ENCODE results near the gene CLTCL1. TPM values are rescaled to one million over a fixed set of nuclear protein-coding genes. Genes with fewer than 3 reads are reported as not detected.

CLTCL1 gene
- total and polyA plus RNA-seq, 9 of the 15 experiments (the other 6 are each of a cell fraction or from before 2014, with no cell fraction given): 1.1 to 11.7 (median 5.0) TPM

DNA sequence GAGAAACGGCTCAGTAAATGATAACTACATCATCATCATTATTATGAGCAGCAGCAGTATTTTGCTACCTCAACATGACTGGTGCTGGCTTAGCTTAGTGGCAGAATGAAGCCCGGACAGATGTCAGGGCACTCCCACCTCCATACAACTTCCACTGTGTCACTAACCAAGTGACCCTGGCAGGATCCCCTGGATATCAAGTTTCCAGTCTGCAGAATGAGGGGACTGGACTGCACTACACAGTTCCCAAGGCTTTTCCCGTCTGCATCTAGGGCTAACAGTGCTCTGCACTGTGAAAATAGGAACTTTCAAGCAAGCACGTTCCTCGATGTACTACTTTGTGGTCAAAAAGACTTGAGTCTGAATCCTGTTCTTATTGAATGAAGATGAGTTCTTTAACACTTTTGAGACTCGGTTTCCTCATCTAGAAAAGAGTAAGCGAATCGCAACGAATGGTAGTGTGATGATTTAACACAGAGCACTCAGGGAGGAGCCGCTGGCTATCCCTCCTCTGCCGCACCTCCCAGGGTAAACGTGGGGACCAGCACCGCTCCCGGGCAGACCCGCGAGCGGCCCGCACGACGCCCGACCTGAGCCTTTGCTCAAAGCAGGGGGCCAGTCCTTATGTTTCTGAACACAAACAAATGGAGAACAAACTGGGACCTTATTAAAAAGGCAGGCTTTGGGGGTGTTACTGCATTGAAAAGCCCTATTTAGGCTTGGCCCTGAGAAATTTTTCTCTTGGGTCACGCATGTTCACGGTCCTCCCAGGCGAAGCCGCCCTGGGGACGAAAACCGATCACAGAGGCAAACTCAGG, 910 bp downstream of the CLTCL1 start (continued):
- no peak for TF ChIP-seq JUND (IDR thresholded peaks at IDR 0.05; ENCODE audit: borderline replicate concordance, low read depth, low read length)
- TF ChIP-seq JUND (tag; IDR thresholded peaks at IDR 0.05; ENCODE audit: borderline replicate concordance, low read depth, low read length): no peak
- TF ChIP-seq, protein P1, sequence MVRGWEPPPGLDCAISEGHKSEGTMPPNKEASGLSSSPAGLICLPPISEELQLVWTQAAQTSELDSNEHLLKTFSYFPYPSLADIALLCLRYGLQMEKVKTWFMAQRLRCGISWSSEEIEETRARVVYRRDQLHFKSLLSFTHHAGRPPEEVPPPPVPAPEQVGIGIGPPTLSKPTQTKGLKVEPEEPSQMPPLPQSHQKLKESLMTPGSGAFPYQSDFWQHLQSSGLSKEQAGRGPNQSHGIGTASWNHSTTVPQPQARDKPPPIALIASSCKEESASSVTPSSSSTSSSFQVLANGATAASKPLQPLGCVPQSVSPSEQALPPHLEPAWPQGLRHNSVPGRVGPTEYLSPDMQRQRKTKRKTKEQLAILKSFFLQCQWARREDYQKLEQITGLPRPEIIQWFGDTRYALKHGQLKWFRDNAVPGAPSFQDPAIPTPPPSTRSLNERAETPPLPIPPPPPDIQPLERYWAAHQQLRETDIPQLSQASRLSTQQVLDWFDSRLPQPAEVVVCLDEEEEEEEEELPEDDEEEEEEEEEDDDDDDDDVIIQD (CRISPR knock-in tag; IDR thresholded peaks at IDR 0.05): 0 out of 2 replicates have a peak, but pooled peaks have one; percentile 9
- no peak for TF ChIP-seq MCM7 (IDR thresholded peaks at IDR 0.05)
- TF ChIP-seq, protein P2, sequence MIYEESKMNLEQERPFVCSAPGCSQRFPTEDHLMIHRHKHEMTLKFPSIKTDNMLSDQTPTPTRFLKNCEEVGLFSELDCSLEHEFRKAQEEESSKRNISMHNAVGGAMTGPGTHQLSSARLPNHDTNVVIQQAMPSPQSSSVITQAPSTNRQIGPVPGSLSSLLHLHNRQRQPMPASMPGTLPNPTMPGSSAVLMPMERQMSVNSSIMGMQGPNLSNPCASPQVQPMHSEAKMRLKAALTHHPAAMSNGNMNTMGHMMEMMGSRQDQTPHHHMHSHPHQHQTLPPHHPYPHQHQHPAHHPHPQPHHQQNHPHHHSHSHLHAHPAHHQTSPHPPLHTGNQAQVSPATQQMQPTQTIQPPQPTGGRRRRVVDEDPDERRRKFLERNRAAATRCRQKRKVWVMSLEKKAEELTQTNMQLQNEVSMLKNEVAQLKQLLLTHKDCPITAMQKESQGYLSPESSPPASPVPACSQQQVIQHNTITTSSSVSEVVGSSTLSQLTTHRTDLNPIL (CRISPR knock-in tag; IDR thresholded peaks at IDR 0.05): no peak
- TF ChIP-seq, protein P3, sequence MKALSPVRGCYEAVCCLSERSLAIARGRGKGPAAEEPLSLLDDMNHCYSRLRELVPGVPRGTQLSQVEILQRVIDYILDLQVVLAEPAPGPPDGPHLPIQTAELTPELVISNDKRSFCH (CRISPR knock-in tag; IDR thresholded peaks at IDR 0.05): no peak; the same call in 1 of the 2 replicates
- TF ChIP-seq, protein P3 (tag; IDR thresholded peaks at IDR 0.05): no peak
- TF ChIP-seq, protein P4, sequence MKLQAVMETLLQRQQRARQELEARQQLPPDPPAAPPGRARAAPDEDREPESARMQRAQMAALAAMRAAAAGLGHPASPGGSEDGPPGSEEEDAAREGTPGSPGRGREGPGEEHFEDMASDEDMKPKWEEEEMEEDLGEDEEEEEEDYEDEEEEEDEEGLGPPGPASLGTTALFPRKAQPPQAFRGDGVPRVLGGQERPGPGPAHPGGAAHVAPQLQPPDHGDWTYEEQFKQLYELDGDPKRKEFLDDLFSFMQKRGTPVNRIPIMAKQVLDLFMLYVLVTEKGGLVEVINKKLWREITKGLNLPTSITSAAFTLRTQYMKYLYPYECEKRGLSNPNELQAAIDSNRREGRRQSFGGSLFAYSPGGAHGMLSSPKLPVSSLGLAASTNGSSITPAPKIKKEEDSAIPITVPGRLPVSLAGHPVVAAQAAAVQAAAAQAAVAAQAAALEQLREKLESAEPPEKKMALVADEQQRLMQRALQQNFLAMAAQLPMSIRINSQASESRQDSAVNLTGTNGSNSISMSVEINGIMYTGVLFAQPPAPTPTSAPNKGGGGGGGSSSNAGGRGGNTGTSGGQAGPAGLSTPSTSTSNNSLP (IDR thresholded peaks at IDR 0.05; ENCODE audit: borderline replicate concordance, low read depth, low read length): no peak
- TF ChIP-seq CCAR2 (IDR thresholded peaks at IDR 0.05; ENCODE audit: low read depth, low read length): no peak
- TF ChIP-seq MBD2 (IDR thresholded peaks at IDR 0.05; ENCODE audit: borderline replicate concordance, low read depth): no peak
- no peak for TF ChIP-seq PTTG1 (tag; IDR thresholded peaks at IDR 0.05; ENCODE audit: low read depth)
- TF ChIP-seq RAD21 (CRISPR knock-in tag; conservative IDR thresholded peaks at IDR 0.05 in 1 of 2, IDR thresholded peaks at IDR 0.05 in 1 of 2): no peak
- TF ChIP-seq CSDE1 (IDR thresholded peaks at IDR 0.05): no peak; a peak in 1 of 4 replicates
- TF ChIP-seq EHMT2 (IDR thresholded peaks at IDR 0.05): no peak
- TF ChIP-seq ZNF717 (CRISPR knock-in tag; IDR thresholded peaks at IDR 0.05): no peak
- no peak for TF ChIP-seq TEAD4 (IDR thresholded peaks at IDR 0.05; ENCODE audit: low read length)
- TF ChIP-seq TEAD4 (CRISPR knock-in tag; IDR thresholded peaks at IDR 0.05; ENCODE audit: borderline replicate concordance): no peak
- no peak for TF ChIP-seq BRF1 (IDR thresholded peaks at IDR 0.05; ENCODE audit: borderline replicate concordance, extremely low read depth, insufficient read length)
- TF ChIP-seq HSF4 (CRISPR knock-in tag; IDR thresholded peaks at IDR 0.05; ENCODE audit: borderline replicate concordance): no peak
- TF ChIP-seq HDAC3 (IDR thresholded peaks at IDR 0.05; ENCODE audit: borderline replicate concordance, partially characterized antibody): no peak
- TF ChIP-seq, protein P5, sequence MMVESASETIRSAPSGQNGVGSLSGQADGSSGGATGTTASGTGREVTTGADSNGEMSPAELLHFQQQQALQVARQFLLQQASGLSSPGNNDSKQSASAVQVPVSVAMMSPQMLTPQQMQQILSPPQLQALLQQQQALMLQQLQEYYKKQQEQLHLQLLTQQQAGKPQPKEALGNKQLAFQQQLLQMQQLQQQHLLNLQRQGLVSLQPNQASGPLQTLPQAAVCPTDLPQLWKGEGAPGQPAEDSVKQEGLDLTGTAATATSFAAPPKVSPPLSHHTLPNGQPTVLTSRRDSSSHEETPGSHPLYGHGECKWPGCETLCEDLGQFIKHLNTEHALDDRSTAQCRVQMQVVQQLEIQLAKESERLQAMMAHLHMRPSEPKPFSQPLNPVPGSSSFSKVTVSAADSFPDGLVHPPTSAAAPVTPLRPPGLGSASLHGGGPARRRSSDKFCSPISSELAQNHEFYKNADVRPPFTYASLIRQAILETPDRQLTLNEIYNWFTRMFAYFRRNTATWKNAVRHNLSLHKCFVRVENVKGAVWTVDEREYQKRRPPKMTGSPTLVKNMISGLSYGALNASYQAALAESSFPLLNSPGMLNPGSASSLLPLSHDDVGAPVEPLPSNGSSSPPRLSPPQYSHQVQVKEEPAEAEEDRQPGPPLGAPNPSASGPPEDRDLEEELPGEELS (CRISPR knock-in tag; IDR thresholded peaks at IDR 0.05; ENCODE audit: borderline replicate concordance): no peak
